HG03432 (cell line): ENCODE data around the gene OR4P4.
A peak's percentile ranks its signal among the peaks of the same experiment; 100 is the strongest.

ENCODE experiments used
- ATAC-seq: cut with Tn5 transposase; IDR thresholded peaks from one replicate; pipeline ENCODE4 v1.9.1; 2021; ENCODE audit warnings: mild to moderate bottlenecking, moderate library complexity; ENCODE audit not compliant: unreplicated experiment

OR4P4 gene

GRCh38 chr11:55634813-55635212 is at the start of gene OR4P4:
Gene OR4P4 (plus strand): TSS chr11:55635113.
- no peak for ATAC-seq

- ATAC-seq, result no peak
Measured at GRCh38 chr11:55607545-55607944, 27.4 kb upstream of the OR4P4 start, which contains the start of gene OR4C11. Gene OR4C11 (minus strand): TSS chr11:55607645. CDS start chr11:55604373, 3,272 bp downstream.

GRCh38 chr11:55624531-55624930 is 10.4 kb upstream of the OR4P4 start:
- peak; percentile 72 for ATAC-seq

- no peak for ATAC-seq
Measured at GRCh38 chr11:55648027-55648426, 13.1 kb downstream of the OR4P4 start, which contains the start of gene OR4S2. Gene OR4S2 (plus strand): TSS chr11:55648327. CDS start chr11:55650904, 2,577 bp downstream.

- no peak for ATAC-seq
Measured at GRCh38 chr11:55652560-55652959, 17.6 kb downstream of the OR4P4 start.

GRCh38 chr11:55655096-55655495 is 20.2 kb downstream of the OR4P4 start:
- no peak for ATAC-seq

- peak; percentile 96 for ATAC-seq
Measured at GRCh38 chr11:55658031-55658573, 23.2 kb downstream of the OR4P4 start.

- ATAC-seq, result peak; percentile 39
Measured at GRCh38 chr11:55658608-55659007, 23.7 kb downstream of the OR4P4 start.

- ATAC-seq, result no peak
Measured at GRCh38 chr11:55661901-55662300, 27.0 kb downstream of the OR4P4 start, which contains the start of gene OR4C6. Gene OR4C6 (plus strand): TSS chr11:55662201. CDS start chr11:55665167, 2,966 bp downstream.

GRCh38 chr11:55669376-55669775 is 34.5 kb downstream of the OR4P4 start:
- ATAC-seq, result no peak

- ATAC-seq, result peak; percentile 54
Measured at GRCh38 chr11:55673860-55674259, 38.9 kb downstream of the OR4P4 start.
